Natural killer cell treated with Interleukin-12 subunit alpha and Interleukin-12 subunit beta and Interleukin-15 and Interleukin-18, amount 100 ng/mL, for 72 hours (primary cell): ENCODE measurements around the gene C2CD2. TPM values are rescaled to one million over a fixed set of nuclear protein-coding genes. Genes with fewer than 3 reads are reported as not detected.

Experiments
- ATAC-seq, 2 donors: fragments of 150-1000 bp; cut with Tn5 transposase in 1 of 2; sonication (Bioruptor Pico), chemical (Tn5 transposase) in 1 of 2; 2 replicates each; pipeline ENCODE4 v1.10.0; 2021
- DNase-seq: peaks from one replicate; pipeline ENCODE4 v3.0.0; 2022; ENCODE audit warnings: low spot score
- H3K27ac Mint-ChIP-seq, 2 donors: 1 replicate in 1 of 2; 2 replicates in 1 of 2; pipeline ENCODE4 v1.8.0; 2022; ENCODE audit warnings: mixed read lengths in 2 of 2, mild to moderate bottlenecking in 1 of 2, moderate library complexity in 1 of 2
- H3K27me3 Mint-ChIP-seq, 2 donors: 1 replicate in 1 of 2; 2 replicates in 1 of 2; pipeline ENCODE4 v1.8.0; 2022; ENCODE audit warnings: mixed read lengths in 2 of 2
- H3K36me3 Mint-ChIP-seq: one replicate; pipeline ENCODE4 v1.8.0; 2022; ENCODE audit warnings: mixed read lengths
- H3K4me1 Mint-ChIP-seq, 2 donors: 1 replicate in 1 of 2; 2 replicates in 1 of 2; pipeline ENCODE4 v1.8.0; 2022; ENCODE audit warnings: low read depth in 2 of 2, mixed read lengths in 2 of 2, mild to moderate bottlenecking in 1 of 2
- H3K4me3 Mint-ChIP-seq: one replicate; pipeline ENCODE4 v1.8.0; 2022; ENCODE audit warnings: mixed read lengths
- H3K9me3 Mint-ChIP-seq: 2 replicates; pipeline ENCODE4 v1.8.0; 2022; ENCODE audit warnings: mixed read lengths
- total RNA-seq, 2 donors: library from RNA; stranded (reverse); gene quantifications; one replicate each; pipeline ENCODE4 v1.2.3, GENCODE V29; 2022

The C2CD2 gene
- total RNA-seq, 2 donors from 2014 or later: 1.4 to 2.2 TPM

- no peak overlapping the region for H3K4me3 Mint-ChIP-seq
- peaks cover 11 to 12% of the 10 kb centered on the region in 2 donors for H3K27me3 Mint-ChIP-seq
- H3K9me3 Mint-ChIP-seq: no peaks in the 10 kb centered on the region
- DNase-seq (no peak), ATAC-seq (no peak)
- H3K36me3 Mint-ChIP-seq: no peaks in the 10 kb centered on the region
- H3K27ac Mint-ChIP-seq: no peak overlapping the region
- peaks cover 19 to 44% of the 10 kb centered on the region in 2 donors for H3K4me1 Mint-ChIP-seq
Observed at GRCh38 chr21:41927727-41928409, 25.9 kb downstream of the C2CD2 start.

GRCh38 chr21:41926807-41927171, 27.0 kb downstream of the C2CD2 start:
- H3K4me3 Mint-ChIP-seq: peak overlapping the region; percentile 75
- peaks cover 4 to 9% of the 10 kb centered on the region in 2 donors for H3K27me3 Mint-ChIP-seq
- ATAC-seq (peak in 1 of 2 donors; percentile 34), DNase-seq (no peak)
- H3K27ac Mint-ChIP-seq: peak overlapping the region; percentile 81 to 96
- H3K4me1 Mint-ChIP-seq: peaks cover 14 to 37% of the 10 kb centered on the region in 2 donors
- H3K36me3 Mint-ChIP-seq: no peaks in the 10 kb centered on the region
- H3K9me3 Mint-ChIP-seq: no peaks in the 10 kb centered on the region

GRCh38 chr21:41926117-41926806, 27.6 kb downstream of the C2CD2 start:
- no peak for DNase-seq
- H3K27me3 Mint-ChIP-seq: peaks cover 4 to 13% of the 10 kb centered on the region in 2 donors
- H3K4me1 Mint-ChIP-seq: peaks cover 14 to 37% of the 10 kb centered on the region in 2 donors
- peak overlapping the region; percentile 81 to 96 for H3K27ac Mint-ChIP-seq
- no peaks in the 10 kb centered on the region for H3K9me3 Mint-ChIP-seq
- H3K36me3 Mint-ChIP-seq: no peaks in the 10 kb centered on the region
- peak; percentile 80 to 88 for ATAC-seq
- peak overlapping the region; percentile 75 for H3K4me3 Mint-ChIP-seq

- no peak for DNase-seq
Observed at GRCh38 chr21:41925767-41926116, 28.1 kb downstream of the C2CD2 start.

GRCh38 chr21:41924368-41924754, 29.5 kb downstream of the C2CD2 start:
- Mint-ChIP-seq H3K36me3 (no peaks in the 10 kb centered on the region), H3K4me3 (no peak overlapping the region), H3K4me1 (peaks cover 14 to 34% of the 10 kb centered on the region in 2 donors), H3K9me3 (no peaks in the 10 kb centered on the region), H3K27me3 (peaks cover 0 to 6% of the 10 kb centered on the region in 2 donors), H3K27ac (peak overlapping the region in 1 of 2 donors; percentile 73)
- ATAC-seq (no peak), DNase-seq (no peak)

More at GRCh38 chr21:41925767-41926116, 28.1 kb downstream of the C2CD2 start:
- no peaks in the 10 kb centered on the region for H3K36me3 Mint-ChIP-seq
- no peaks in the 10 kb centered on the region for H3K9me3 Mint-ChIP-seq
- ATAC-seq: no peak
- H3K4me3 Mint-ChIP-seq: peak overlapping the region; percentile 75
- peak overlapping the region; percentile 81 to 96 for H3K27ac Mint-ChIP-seq
- H3K27me3 Mint-ChIP-seq: peaks cover 4 to 13% of the 10 kb centered on the region in 2 donors
- peaks cover 14 to 37% of the 10 kb centered on the region in 2 donors for H3K4me1 Mint-ChIP-seq

GRCh38 chr21:41923631-41924367, 30.0 kb downstream of the C2CD2 start:
- no peak for DNase-seq
- Mint-ChIP-seq H3K9me3 (no peaks in the 10 kb centered on the region), H3K4me3 (no peak overlapping the region), H3K4me1 (peaks cover 14 to 33% of the 10 kb centered on the region in 2 donors), H3K27ac (peak overlapping the region in 1 of 2 donors; percentile 73), H3K36me3 (no peaks in the 10 kb centered on the region), H3K27me3 (peaks cover 0 to 6% of the 10 kb centered on the region in 2 donors)
- ATAC-seq: no peak

GRCh38 chr21:41923186-41923585, 30.6 kb downstream of the C2CD2 start:
- Mint-ChIP-seq H3K27me3 (peaks cover 0 to 6% of the 10 kb centered on the region in 2 donors), H3K27ac (peak overlapping the region in 1 of 2 donors; percentile 73), H3K9me3 (no peaks in the 10 kb centered on the region), H3K4me3 (no peak overlapping the region), H3K4me1 (peaks cover 14 to 28% of the 10 kb centered on the region in 2 donors), H3K36me3 (no peaks in the 10 kb centered on the region)
- no peak for DNase-seq
- no peak for ATAC-seq

- no peak for ATAC-seq
- peaks cover 0 to 6% of the 10 kb centered on the region in 2 donors for H3K27me3 Mint-ChIP-seq
- H3K36me3 Mint-ChIP-seq: no peaks in the 10 kb centered on the region
- no peak overlapping the region for H3K4me3 Mint-ChIP-seq
- H3K9me3 Mint-ChIP-seq: no peaks in the 10 kb centered on the region
- DNase-seq: no peak
- peaks cover 4 to 12% of the 10 kb centered on the region in 2 donors for H3K4me1 Mint-ChIP-seq
- H3K27ac Mint-ChIP-seq: no peak overlapping the region
Observed at GRCh38 chr21:41921021-41921420, 32.8 kb downstream of the C2CD2 start.

GRCh38 chr21:41920476-41920875, 33.3 kb downstream of the C2CD2 start:
- no peak overlapping the region for H3K27ac Mint-ChIP-seq
- ATAC-seq (no peak), DNase-seq (no peak)
- no peak overlapping the region for H3K4me3 Mint-ChIP-seq
- H3K36me3 Mint-ChIP-seq: no peaks in the 10 kb centered on the region
- H3K4me1 Mint-ChIP-seq: peaks cover 0 to 7% of the 10 kb centered on the region in 2 donors
- peaks cover 0 to 6% of the 10 kb centered on the region in 2 donors for H3K27me3 Mint-ChIP-seq
- no peaks in the 10 kb centered on the region for H3K9me3 Mint-ChIP-seq

GRCh38 chr21:41919666-41920398, 34.0 kb downstream of the C2CD2 start:
- Mint-ChIP-seq H3K27me3 (peaks cover 0 to 6% of the 10 kb centered on the region in 2 donors), H3K4me3 (no peak overlapping the region), H3K9me3 (no peaks in the 10 kb centered on the region), H3K36me3 (no peaks in the 10 kb centered on the region), H3K4me1 (peaks cover 0 to 7% of the 10 kb centered on the region in 2 donors), H3K27ac (no peak overlapping the region)
- DNase-seq: no peak
- ATAC-seq: no peak

GRCh38 chr21:41918561-41919358, 35.1 kb downstream of the C2CD2 start:
- ATAC-seq (no peak), DNase-seq (no peak)
- H3K9me3 Mint-ChIP-seq: no peaks in the 10 kb centered on the region
- no peak overlapping the region for H3K4me3 Mint-ChIP-seq
- H3K4me1 Mint-ChIP-seq: peaks cover 0 to 7% of the 10 kb centered on the region in 2 donors
- no peaks in the 10 kb centered on the region for H3K36me3 Mint-ChIP-seq
- peaks cover 0 to 6% of the 10 kb centered on the region in 2 donors for H3K27me3 Mint-ChIP-seq
- no peak overlapping the region for H3K27ac Mint-ChIP-seq

- no peak for ATAC-seq
- no peak overlapping the region for H3K27ac Mint-ChIP-seq
- no peaks in the 10 kb centered on the region for H3K4me1 Mint-ChIP-seq
- H3K27me3 Mint-ChIP-seq: peaks cover 0 to 6% of the 10 kb centered on the region in 2 donors
- H3K36me3 Mint-ChIP-seq: no peaks in the 10 kb centered on the region
- H3K4me3 Mint-ChIP-seq: no peak overlapping the region
- DNase-seq: no peak
- H3K9me3 Mint-ChIP-seq: no peaks in the 10 kb centered on the region
Observed at GRCh38 chr21:41917531-41917930, 36.3 kb downstream of the C2CD2 start.
